HEK293T (cell line): ENCODE results near the gene BRD2.

ENCODE experiments used
- ELF4 ChIP-seq: fragments of 450-650 bp; IDR thresholded peaks from 2 replicates; pipeline ENCODE4 v1.6.1; 2017; ENCODE audit warnings: antibody characterized with exemption
- FOXK2 ChIP-seq: fragments of 450-650 bp; IDR thresholded peaks from 2 replicates; pipeline ENCODE4 v1.6.1; 2016; ENCODE audit warnings: mild to moderate bottlenecking
- FOXM1 ChIP-seq: fragments of 450-650 bp; IDR thresholded peaks from 2 replicates; pipeline ENCODE4 v1.6.1; 2017; ENCODE audit warnings: mild to moderate bottlenecking, borderline replicate concordance
- HDGF ChIP-seq: fragments of 450-650 bp; IDR thresholded peaks from 2 replicates; pipeline ENCODE4 v1.6.1; 2017; ENCODE audit warnings: antibody characterized with exemption, borderline replicate concordance
- NFRKB ChIP-seq: fragments of 450-650 bp; IDR thresholded peaks from 2 replicates; pipeline ENCODE4 v1.6.1; 2016; ENCODE audit warnings: mild to moderate bottlenecking, moderate library complexity
- SP1 ChIP-seq: fragments of 450-650 bp; IDR thresholded peaks from 2 replicates; pipeline ENCODE4 v1.6.1; 2017
- SUZ12 ChIP-seq: fragments of 450-650 bp; IDR thresholded peaks from 2 replicates; pipeline ENCODE4 v1.6.1; 2016; ENCODE audit warnings: mild to moderate bottlenecking
- TARDBP ChIP-seq: fragments of 450-650 bp; IDR thresholded peaks from 2 replicates; pipeline ENCODE4 v1.6.1; 2016

DNA sequence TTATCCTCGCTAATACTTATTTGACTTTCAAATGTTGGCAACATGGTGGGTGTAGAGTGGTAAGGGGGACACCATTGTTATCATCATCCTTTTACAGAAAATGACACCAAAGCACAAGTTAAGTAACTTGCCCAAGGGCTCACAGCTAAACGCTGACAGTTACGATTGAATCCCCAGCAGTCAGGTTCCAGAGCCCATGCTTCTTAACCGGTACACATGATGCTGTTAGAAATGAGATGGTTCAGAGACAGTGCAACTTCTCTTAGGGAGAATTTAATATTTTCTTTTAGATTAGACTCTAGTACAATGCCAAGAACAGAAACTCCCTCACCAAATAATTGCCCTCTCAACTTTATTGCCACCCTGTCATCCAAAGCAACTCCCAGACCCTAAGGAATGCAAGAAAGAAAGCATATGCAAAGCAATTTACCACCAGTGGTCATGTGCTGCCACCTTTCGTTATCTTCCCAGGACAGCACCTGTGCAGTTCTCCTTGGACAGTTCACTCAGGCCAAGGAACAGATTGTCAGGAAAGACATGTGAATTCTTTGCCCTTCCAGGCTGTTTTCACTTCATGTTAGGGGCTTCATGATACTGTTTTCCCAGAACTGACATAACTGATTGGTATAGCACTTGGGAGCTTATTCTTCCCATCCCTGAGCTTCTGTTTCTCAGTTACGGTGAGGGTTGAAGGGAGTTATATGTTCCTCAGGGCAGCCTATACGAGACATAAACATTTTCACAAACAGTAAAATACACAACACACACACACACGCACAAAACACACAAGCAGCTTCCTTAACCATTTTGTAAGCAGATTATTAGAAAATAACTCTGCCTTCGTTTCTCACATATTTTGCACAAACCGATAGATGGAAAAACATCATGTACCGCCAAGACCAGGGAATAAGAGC lies 20.6 kb upstream of the BRD2 start:
- TF ChIP-seq HDGF (no peak), SP1 (no peak), NFRKB (no peak), FOXK2 (no peak), ELF4 (no peak), TARDBP (no peak), FOXM1 (no peak), SUZ12 (no peak)
